H1 (cell line): ENCODE measurements around the gene YIF1B. TPM values are rescaled to one million over a fixed set of nuclear protein-coding genes. Genes with fewer than 3 reads are reported as not detected.

Source experiments
- CTCF ChIA-PET: fragments of 300-600 bp; sonication (Branson Sonifier 250); formaldehyde crosslinking; loops from one replicate; lab custom pipeline; 2021; ENCODE audit not compliant: partially characterized antibody; lab: Charles Lee
- POLR2A ChIA-PET: fragments of 300-600 bp; sonication (Branson Sonifier 250); formaldehyde crosslinking; loops from one replicate; lab custom pipeline; 2021; ENCODE audit warnings: inconsistent platforms; ENCODE audit not compliant: partially characterized antibody; lab: Charles Lee
- DNase-seq, 2 experiments: peaks; one replicate each; pipeline versions ENCODE4 v3.0.0 to v3.0.0-alpha.2; 2010 to 2022; ENCODE audit warnings: low spot score in 2 of 2, low read depth in 1 of 2, mixed read lengths in 1 of 2
- FAIRE-seq: peaks from 2 replicates; lab custom pipeline; 2011; peaks lifted over from hg19 to GRCh38; lab: Jason Lieb, UNC
- H2AFZ ChIP-seq: 2 replicates; pipeline ENCODE4 v1.8.1; 2012; ENCODE audit warnings: low read length, inconsistent platforms
- H2AK5ac ChIP-seq: 2 replicates; pipeline ENCODE4 v1.6.1; 2013; ENCODE audit warnings: low read depth, low read length
- H2BK120ac ChIP-seq: replicated peaks from 2 replicates; pipeline ENCODE3; 2013; ENCODE audit warnings: low read depth, low read length, inconsistent platforms
- H2BK12ac ChIP-seq: 2 replicates; pipeline ENCODE4 v1.6.1; 2013; ENCODE audit warnings: low read depth, low read length
- H2BK15ac ChIP-seq: 2 replicates; pipeline ENCODE4 v1.6.1; 2013; ENCODE audit warnings: low read length
- H2BK20ac ChIP-seq: 2 replicates; pipeline ENCODE4 v1.6.1; 2013; ENCODE audit warnings: low read length
- H2BK5ac ChIP-seq: 2 replicates; pipeline ENCODE4 v1.6.1; 2013; ENCODE audit warnings: low read depth, low read length
- H3K14ac ChIP-seq: 2 replicates; pipeline ENCODE4 v1.6.1; 2013; ENCODE audit warnings: inconsistent platforms; ENCODE audit not compliant: insufficient read length
- H3K18ac ChIP-seq: 2 replicates; pipeline ENCODE4 v1.6.1; 2013; ENCODE audit warnings: low read length; ENCODE audit errors: extremely low read depth
- H3K23ac ChIP-seq: 2 replicates; pipeline ENCODE4 v1.6.1; 2013; ENCODE audit warnings: inconsistent platforms; ENCODE audit not compliant: insufficient read length
- H3K23me2 ChIP-seq: 2 replicates; pipeline ENCODE4 v1.6.1; 2013; ENCODE audit warnings: low read depth, low read length
- H3K27ac ChIP-seq: 2 replicates; pipeline ENCODE4 v1.6.1; 2011; ENCODE audit warnings: low read depth, low read length, inconsistent platforms
- H3K27me3 ChIP-seq, 4 experiments: replicated peaks in 1 of 4; 1 replicate in 1 of 4; 2 replicates in 3 of 4; pipeline versions ENCODE4 v1.6.1 to v1.8.1; 2011 to 2013; ENCODE audit warnings: low read length in 3 of 4, mild to moderate bottlenecking in 3 of 4, inconsistent platforms in 2 of 4, mixed read lengths in 2 of 4, moderate library complexity in 1 of 4; ENCODE audit not compliant: control insufficient read depth in 3 of 4, insufficient read depth in 3 of 4; ENCODE audit errors: extremely low read depth in 1 of 4
- H3K36me3 ChIP-seq, 4 experiments: 2 replicates each; pipeline versions ENCODE4 v1.6.1 to v1.8.1; 2011 to 2013; ENCODE audit warnings: mild to moderate bottlenecking in 4 of 4, low read length in 3 of 4, moderate library complexity in 2 of 4, control low read depth in 1 of 4, inconsistent platforms in 1 of 4; ENCODE audit not compliant: insufficient read depth in 4 of 4, control insufficient read depth in 2 of 4
- H3K4ac ChIP-seq: replicated peaks from 2 replicates; pipeline ENCODE3; 2013; ENCODE audit warnings: low read length, low read depth, mixed read lengths, inconsistent platforms; ENCODE audit not compliant: insufficient read length
- H3K4me1 ChIP-seq, 4 experiments: replicated peaks in 1 of 4; 1 replicate in 1 of 4; 2 replicates in 3 of 4; pipeline versions ENCODE4 v1.6.1 to v1.8.1; 2011 to 2013; ENCODE audit warnings: low read length in 3 of 4, inconsistent platforms in 2 of 4, mixed read lengths in 1 of 4; ENCODE audit not compliant: insufficient read depth in 4 of 4, control insufficient read depth in 3 of 4
- H3K4me2 ChIP-seq, 2 experiments: 2 replicates each; pipeline versions ENCODE4 v1.6.1 to v1.8.1; 2011 to 2013; ENCODE audit warnings: low read depth in 2 of 2, low read length in 2 of 2, control low read depth in 1 of 2, inconsistent platforms in 1 of 2, mild to moderate bottlenecking in 1 of 2; ENCODE audit not compliant: insufficient read depth in 1 of 2
- H3K4me3 ChIP-seq, 4 experiments: fragments of 200-600, 300-600 bp in 1 of 4; sonication (generic), shearing (Covaris generic), sonication (Bioruptor Twin) in 1 of 4; 2 replicates each; pipeline versions ENCODE4 v1.5.1 to v1.8.1; 2011 to 2016; ENCODE audit warnings: low read length in 4 of 4, low read depth in 3 of 4, control low read depth in 2 of 4, inconsistent platforms in 2 of 4, mild to moderate bottlenecking in 2 of 4, mixed read lengths in 1 of 4, moderate library complexity in 1 of 4; ENCODE audit not compliant: insufficient read depth in 2 of 4; ENCODE audit errors: extremely low read depth in 1 of 4
- H3K56ac ChIP-seq: replicated peaks from 2 replicates; pipeline ENCODE3; 2013; ENCODE audit warnings: low read depth, mild to moderate bottlenecking, mixed read lengths, low read length, inconsistent platforms; ENCODE audit not compliant: insufficient read length
- H3K79me1 ChIP-seq: 2 replicates; pipeline ENCODE4 v1.6.1; 2013; ENCODE audit warnings: low read depth, low read length, control low read depth
- H3K79me2 ChIP-seq, 2 experiments: 2 replicates each; pipeline versions ENCODE4 v1.6.1 to v1.8.1; 2012 to 2013; ENCODE audit warnings: low read length in 2 of 2, mild to moderate bottlenecking in 2 of 2, inconsistent platforms in 1 of 2; ENCODE audit not compliant: insufficient read depth in 2 of 2, control insufficient read depth in 1 of 2
- H3K9ac ChIP-seq, 4 experiments: replicated peaks in 1 of 4; 1 replicate in 1 of 4; 2 replicates in 3 of 4; pipeline versions ENCODE4 v1.6.1 to v1.8.1; 2011 to 2013; ENCODE audit warnings: low read depth in 3 of 4, low read length in 3 of 4, control low read depth in 2 of 4, mild to moderate bottlenecking in 2 of 4, moderate library complexity in 2 of 4, inconsistent platforms in 1 of 4; ENCODE audit errors: extremely low read depth in 1 of 4
- H3K9me3 ChIP-seq, 2 experiments: 2 replicates each; pipeline versions ENCODE4 v1.6.1 to v1.8.1; 2012 to 2013; ENCODE audit warnings: mild to moderate bottlenecking in 2 of 2, moderate library complexity in 2 of 2, control low read depth in 1 of 2, inconsistent platforms in 1 of 2, low read depth in 1 of 2, low read length in 1 of 2, mixed read lengths in 1 of 2; ENCODE audit not compliant: insufficient read depth in 2 of 2
- H4K20me1 ChIP-seq, 2 experiments: replicated peaks in 1 of 2; 2 replicates each; pipeline versions ENCODE3 to v1.8.1; 2011 to 2013; ENCODE audit warnings: inconsistent platforms in 2 of 2, low read length in 2 of 2, mild to moderate bottlenecking in 1 of 2; ENCODE audit not compliant: insufficient read depth in 2 of 2, control insufficient read depth in 1 of 2
- H4K5ac ChIP-seq: 2 replicates; pipeline ENCODE4 v1.6.1; 2013; ENCODE audit warnings: low read length, low read depth, mixed read lengths, inconsistent platforms; ENCODE audit not compliant: insufficient read length
- H4K8ac ChIP-seq: 2 replicates; pipeline ENCODE4 v1.8.0; 2013; ENCODE audit warnings: mild to moderate bottlenecking, moderate library complexity, low read length, inconsistent platforms; ENCODE audit not compliant: insufficient read depth; ENCODE audit errors: extremely low read depth
- H4K91ac ChIP-seq: replicated peaks from 2 replicates; pipeline ENCODE3; 2013; ENCODE audit warnings: low read length, mixed read lengths, inconsistent platforms; ENCODE audit not compliant: insufficient read length
- CBX5 ChIP-seq: fragments of 300-800, 300-1000 bp; sonication (generic); IDR thresholded peaks from 2 replicates; pipeline ENCODE4 v1.7.1; 2016; ENCODE audit warnings: antibody characterized with exemption, low read length, low read depth
- EGR1 ChIP-seq: IDR thresholded peaks from 2 replicates; pipeline ENCODE4 v1.6.1; 2011; ENCODE audit warnings: low read depth, low read length, borderline replicate concordance
- HDAC2 ChIP-seq, 2 experiments: fragments of 300-600 bp in 1 of 2; sonication (generic) in 1 of 2; IDR thresholded peaks; 2 replicates each; pipeline ENCODE4 v1.6.1; 2011 to 2012; ENCODE audit warnings: low read depth in 2 of 2, low read length in 2 of 2, mild to moderate bottlenecking in 2 of 2, moderate library complexity in 2 of 2, borderline replicate concordance in 1 of 2, inconsistent platforms in 1 of 2
- PHF8 ChIP-seq: fragments of 200-600 bp; sonication (generic); conservative IDR thresholded peaks from 2 replicates; pipeline ENCODE4 v1.7.1; 2012; ENCODE audit warnings: low read depth, mild to moderate bottlenecking, inconsistent platforms, low read length, moderate library complexity
- POLR2A ChIP-seq, 2 experiments: IDR thresholded peaks; 1 replicate in 1 of 2; 2 replicates in 1 of 2; pipeline ENCODE4 v1.6.1; 2011; ENCODE audit warnings: low read depth in 2 of 2, low read length in 2 of 2, mild to moderate bottlenecking in 2 of 2; ENCODE audit errors: control extremely low read depth in 1 of 2
- POLR2AphosphoS5 ChIP-seq: IDR thresholded peaks from 2 replicates; pipeline ENCODE4 v1.6.1; 2011; ENCODE audit warnings: low read depth, low read length
- SIN3A ChIP-seq, 2 experiments: IDR thresholded peaks in 1 of 2; conservative IDR thresholded peaks in 1 of 2; 2 replicates each; pipeline ENCODE4 v1.6.1; 2011 to 2012; ENCODE audit warnings: low read length in 2 of 2, improper control_type of control experiment in 1 of 2, low read depth in 1 of 2, mild to moderate bottlenecking in 1 of 2
- SP4 ChIP-seq: IDR thresholded peaks from 2 replicates; pipeline ENCODE4 v1.6.1; 2012; ENCODE audit warnings: low read length, inconsistent platforms
- TAF7 ChIP-seq: optimal IDR thresholded peaks from 2 replicates; pipeline ENCODE3; 2011; ENCODE audit warnings: low read depth, mild to moderate bottlenecking, inconsistent platforms, low read length, moderate library complexity, borderline replicate concordance
- TCF12 ChIP-seq: IDR thresholded peaks from 2 replicates; pipeline ENCODE4 v1.6.1; 2011; ENCODE audit warnings: low read depth, mild to moderate bottlenecking, low read length
- WGBS, 2 experiments: shearing (Covaris generic) in 1 of 2; methylation state at CpG; one replicate each; pipeline versions ENCODE4 v1.1.6 to v1.1.7; 2013 to 2015; ENCODE audit warnings: low lambda C conversion rate in 2 of 2, mixed read lengths in 2 of 2, inconsistent platforms in 1 of 2, low coverage in 1 of 2, missing lambda C conversion rate in 1 of 2; ENCODE audit not compliant: insufficient replicate concordance in 2 of 2, insufficient coverage in 1 of 2, insufficient read length in 1 of 2; ENCODE audit errors: extremely low coverage in 1 of 2, missing lambda C conversion rate in 1 of 2; 5-methylcytosine and 5-hydroxymethylcytosine counted together
- polyA plus RNA-seq, 7 experiments: library from polyadenylated mRNA; depleted of rRNA in 3 of 7; stranded (reverse) in 5 of 7; unstranded in 2 of 7; fragments of >200 nt in 5 of 7; fragments of 200-250 nt in 2 of 7; gene quantifications; 1 replicate in 5 of 7; 2 replicates in 1 of 7; 4 replicates in 1 of 7; pipeline versions ENCODE4 v1.2.1 to v1.2.3, GENCODE V29; 2011 to 2013; ENCODE audit warnings: missing spikeins in 2 of 7, mixed read lengths in 2 of 7
- total RNA-seq: library from RNA; stranded (reverse); fragmentation: NEBNext Ultra II Directional; extraction: Animal tissue kit (Norgen Biotek cat#: 25700); gene quantifications from 2 replicates; pipeline ENCODE4 v1.2.1, GENCODE V29; 2021

YIF1B gene
- total and polyA plus RNA-seq, 2 of the 8 experiments (the other 6 are each of a cell fraction or from before 2014, with no cell fraction given), result 89.6 to 305 TPM

DNA sequence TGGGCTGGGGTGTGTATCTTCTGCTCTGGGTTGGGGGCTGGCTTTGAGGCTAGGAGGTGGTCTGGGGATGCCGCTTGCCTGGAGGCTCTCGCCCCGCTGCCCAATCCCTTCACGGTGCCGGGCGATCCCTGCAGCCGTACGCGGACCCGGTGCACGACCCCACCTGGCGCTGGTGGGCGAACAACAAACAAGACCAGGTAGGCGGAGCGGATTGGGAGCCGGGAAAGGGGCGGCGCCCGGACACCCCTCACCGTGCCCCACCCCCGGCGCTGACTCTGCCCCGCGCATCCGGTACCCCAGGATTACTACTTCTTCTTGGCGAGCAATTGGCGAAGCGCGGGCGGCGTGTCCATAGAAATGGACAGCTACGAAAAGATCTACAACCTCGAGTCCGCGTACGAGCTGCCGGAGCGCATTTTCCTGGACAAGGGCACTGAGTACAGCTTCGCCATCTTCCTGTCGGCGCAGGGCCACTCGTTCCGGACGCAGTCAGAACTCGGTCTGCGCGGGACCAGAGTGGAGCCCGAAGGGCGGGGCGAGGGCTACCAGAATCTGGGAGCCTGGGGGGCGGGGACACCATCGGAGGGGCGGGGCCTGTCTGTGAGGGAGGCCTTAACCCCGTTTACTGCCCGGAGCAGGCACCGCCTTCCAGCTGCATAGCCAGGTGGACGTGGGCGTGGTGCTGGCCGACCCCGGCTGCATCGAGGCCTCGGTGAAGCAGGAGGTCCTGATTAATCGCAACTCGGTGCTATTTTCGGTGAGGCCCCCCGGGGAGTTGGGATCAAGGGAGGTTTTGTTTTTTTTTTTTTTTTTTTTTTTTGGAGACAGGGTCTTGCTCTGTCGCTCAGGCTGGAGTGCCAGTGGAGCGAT is 46.6 kb upstream of the YIF1B start:
- Histone ChIP-seq H3K56ac (peak overlapping the region; percentile 46), H3K79me1 (no peaks in the 10 kb centered on the region), H2BK5ac (peak overlapping the region; percentile 89), H3K23me2 (peaks cover 8% of the 10 kb centered on the region; the same call in 1 of the 2 replicates), H3K27ac (no peak overlapping the region; the same call in 1 of the 2 replicates), H3K4me2 (peak overlapping the region; percentile 71 to 76), H3K14ac (no peak overlapping the region), H2AK5ac (no peak overlapping the region), H3K4me1 (peaks cover 0 to 5% (median 2%) of the 10 kb centered on the region in 4 experiments; a peak in 3 of 7 replicates), H2BK12ac (peak overlapping the region; percentile 29; the same call in 1 of the 2 replicates), H2BK120ac (peak overlapping the region; percentile 79), H3K9ac (peak overlapping the region in 3 of 4 experiments; percentile 26 to 42 (median 33); a peak in 3 of 7 replicates), H2AFZ (no peak overlapping the region), H4K5ac (peak overlapping the region; percentile 92), H3K9me3 (peaks cover 3 to 9% of the 10 kb centered on the region in 2 experiments; a peak in 2 of 4 replicates), H4K20me1 (peaks cover 0 to 2% of the 10 kb centered on the region in 2 experiments), H2BK20ac (no peak overlapping the region), H3K18ac (peak overlapping the region; percentile 95; the same call in 1 of the 2 replicates), H4K91ac (no peak overlapping the region), H4K8ac (peak overlapping the region; percentile 85), H3K4me3 (peak overlapping the region; percentile 56 to 70 (median 60)), H2BK15ac (no peak overlapping the region), H3K27me3 (peaks cover 4 to 25% (median 19%) of the 10 kb centered on the region in 4 experiments), H3K79me2 (no peaks in the 10 kb centered on the region), H3K23ac (no peak overlapping the region), H3K36me3 (no peaks in the 10 kb centered on the region), H3K4ac (no peak overlapping the region)
- ChIA-PET CTCF (interaction anchor here (0.6 to 2.4 kb wide), 6 partner anchors 11 to 126 kb away, joined by 3 to 14 read pairs (median 4); partner anchors contain the start of gene C19orf33), POLR2A (interaction anchor here (0.7 to 2.8 kb wide), 8 partner anchors 10 to 58 kb away, joined by 3 to 9 read pairs (median 4); partner anchors contain the start of genes C19orf33 and PSMD8)
- 4% methylated on average over 63 of the region's 68 CpGs; no CpG with 5 or more reads in 1 of the 2 experiments for WGBS, 2 experiments
- DNase-seq (peak; percentile 71 to 99), FAIRE-seq (peak; percentile 39)
- TF ChIP-seq SIN3A (conservative IDR thresholded peaks at IDR 0.05 in 1 of 2, IDR thresholded peaks at IDR 0.05 in 1 of 2; ENCODE audit: low read depth in 1 of 2, low read length in 2 of 2) (peak; percentile 48 to 85; a peak in 2 of 4 replicates), TAF7 (peak; percentile 63), HDAC2 (IDR thresholded peaks at IDR 0.05; ENCODE audit: borderline replicate concordance in 1 of 2, low read depth in 2 of 2, low read length in 2 of 2) (peak in 1 of 2 experiments; percentile 2; a peak in 1 of 4 replicates), POLR2AphosphoS5 (peak; percentile 60; the same call in 1 of the 2 replicates), EGR1 (peak; percentile 79; the same call in 1 of the 2 replicates), TCF12 (no peak), PHF8 (peak; percentile 59), CBX5 (no peak), POLR2A (IDR thresholded peaks at IDR 0.05; ENCODE audit: control extremely low read depth in 1 of 2, low read depth in 2 of 2, low read length in 2 of 2) (peak in 1 of 2 experiments; percentile 62; a peak in 2 of 3 replicates), SP4 (peak; percentile 58; the same call in 1 of the 2 replicates)
